Fibroblast of mammary gland (primary cell): ENCODE measurements around the gene DMTF1.
A peak's percentile ranks its signal among the peaks of the same experiment; 100 is the strongest.
"Not testable (repeated sequence)": the region's sequence is repeated elsewhere in the genome, so short reads cannot be mapped to it uniquely, and the experiment has no call there.

Experiments
- DNase-seq: peaks from one replicate; pipeline ENCODE4 v3.0.0-alpha.2; 2010; ENCODE audit warnings: low read depth
- H3K4me3 ChIP-seq: 2 replicates; pipeline ENCODE4 v1.5.1; 2011; ENCODE audit warnings: low read depth, mild to moderate bottlenecking, low read length, moderate library complexity; ENCODE audit not compliant: control insufficient read depth
- TF ChIP-seq, protein P1 (sequence below): conservative IDR thresholded peaks from 2 replicates; pipeline ENCODE4 v1.5.1; 2011; ENCODE audit warnings: low read depth, low read length, inconsistent platforms; ENCODE audit not compliant: control insufficient read depth, insufficient read depth

DMTF1 gene

GRCh38 chr7:87231711-87232110 is 79.5 kb downstream of the DMTF1 start:
- H3K4me3 ChIP-seq = no peak overlapping the region
- DNase-seq = no peak
- TF ChIP-seq, protein P1, sequence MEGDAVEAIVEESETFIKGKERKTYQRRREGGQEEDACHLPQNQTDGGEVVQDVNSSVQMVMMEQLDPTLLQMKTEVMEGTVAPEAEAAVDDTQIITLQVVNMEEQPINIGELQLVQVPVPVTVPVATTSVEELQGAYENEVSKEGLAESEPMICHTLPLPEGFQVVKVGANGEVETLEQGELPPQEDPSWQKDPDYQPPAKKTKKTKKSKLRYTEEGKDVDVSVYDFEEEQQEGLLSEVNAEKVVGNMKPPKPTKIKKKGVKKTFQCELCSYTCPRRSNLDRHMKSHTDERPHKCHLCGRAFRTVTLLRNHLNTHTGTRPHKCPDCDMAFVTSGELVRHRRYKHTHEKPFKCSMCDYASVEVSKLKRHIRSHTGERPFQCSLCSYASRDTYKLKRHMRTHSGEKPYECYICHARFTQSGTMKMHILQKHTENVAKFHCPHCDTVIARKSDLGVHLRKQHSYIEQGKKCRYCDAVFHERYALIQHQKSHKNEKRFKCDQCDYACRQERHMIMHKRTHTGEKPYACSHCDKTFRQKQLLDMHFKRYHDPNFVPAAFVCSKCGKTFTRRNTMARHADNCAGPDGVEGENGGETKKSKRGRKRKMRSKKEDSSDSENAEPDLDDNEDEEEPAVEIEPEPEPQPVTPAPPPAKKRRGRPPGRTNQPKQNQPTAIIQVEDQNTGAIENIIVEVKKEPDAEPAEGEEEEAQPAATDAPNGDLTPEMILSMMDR = no peak

- DNase-seq = peak; percentile 26
- no peak overlapping the region for H3K4me3 ChIP-seq
- TF ChIP-seq, protein P1 = no peak
Observed at GRCh38 chr7:87234949-87235348, 82.7 kb downstream of the DMTF1 start.

GRCh38 chr7:87238464-87239051 is 86.3 kb downstream of the DMTF1 start:
- not testable (repeated sequence) for DNase-seq

DNA sequence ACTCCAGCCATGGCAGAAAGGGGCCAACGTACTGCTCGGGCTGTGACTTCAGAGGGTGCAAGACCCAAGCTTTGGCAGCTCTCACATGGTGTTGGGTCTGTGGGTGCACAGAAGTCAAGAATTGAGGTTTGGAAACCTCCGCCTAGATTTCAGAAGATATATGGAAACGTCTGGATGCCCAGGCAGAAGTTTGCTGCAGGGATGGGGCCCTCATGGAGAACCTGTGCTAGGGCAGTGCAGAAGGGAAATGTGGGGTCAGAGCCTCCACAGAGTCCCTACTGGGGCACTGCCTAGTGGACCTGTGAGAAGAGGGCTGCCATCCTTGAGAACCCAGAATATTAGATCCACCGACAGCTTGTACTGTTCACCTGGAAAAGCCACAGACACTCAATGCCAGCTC is 93.4 kb downstream of the DMTF1 start:
- not testable (repeated sequence) for H3K4me3 ChIP-seq, DNase-seq

More at GRCh38 chr7:87238464-87239051, 86.3 kb downstream of the DMTF1 start:
- not testable (repeated sequence) for H3K4me3 ChIP-seq
